Stimulated activated CD8-positive, alpha-beta memory T cell treated with anti-CD3 and anti-CD28 coated beads, Interleukin-7, amount 100 ng/mL, for 24 hours (primary cell): ENCODE results near the gene DBN1.

ENCODE experiments used
- DNase-seq: peaks from one replicate; pipeline ENCODE4 v3.0.0-alpha.2; 2020; ENCODE audit warnings: low read depth

DBN1 gene

DNA sequence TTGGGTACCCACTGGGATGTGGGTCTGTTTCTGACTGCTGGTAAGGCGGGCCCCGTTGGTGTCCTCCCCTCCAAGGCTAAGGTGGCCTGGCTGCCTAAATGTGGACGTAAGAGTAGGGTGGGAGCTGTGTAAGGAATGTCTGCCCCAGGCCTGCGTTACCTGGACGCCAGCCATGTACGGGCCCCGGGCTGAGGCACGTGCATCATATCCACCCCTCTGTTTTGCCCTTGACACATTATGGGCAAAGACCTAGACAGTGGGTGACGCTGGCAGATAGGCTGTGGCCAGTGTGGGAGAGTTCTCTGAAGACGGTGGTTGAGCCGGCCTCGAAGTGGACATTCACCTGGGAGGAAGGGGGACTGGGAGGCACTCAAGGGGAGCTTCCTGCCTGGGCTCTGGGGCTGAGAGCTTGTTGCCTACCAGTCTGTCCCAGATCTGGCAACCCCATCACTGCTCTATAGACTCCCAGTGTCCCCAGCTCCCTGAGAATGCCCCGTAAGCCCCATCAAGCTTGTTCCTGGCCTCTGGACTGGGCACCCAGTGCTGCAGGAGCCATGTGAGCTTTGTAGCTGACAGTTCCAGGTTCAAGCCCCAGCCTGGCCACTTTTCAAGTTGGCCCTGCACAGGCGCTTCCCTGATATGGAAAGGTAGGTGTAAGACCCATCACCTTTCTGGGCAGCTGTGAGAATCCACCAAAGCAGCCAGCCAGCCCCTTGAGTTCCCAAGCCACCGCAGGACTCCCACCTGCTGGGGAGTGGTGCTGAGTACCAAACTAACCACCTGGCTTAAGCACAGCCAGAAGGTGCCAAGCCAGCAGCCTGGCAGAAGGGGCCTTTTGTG, 30.1 kb downstream of the DBN1 start:
- DNase-seq, result no peak

DNA sequence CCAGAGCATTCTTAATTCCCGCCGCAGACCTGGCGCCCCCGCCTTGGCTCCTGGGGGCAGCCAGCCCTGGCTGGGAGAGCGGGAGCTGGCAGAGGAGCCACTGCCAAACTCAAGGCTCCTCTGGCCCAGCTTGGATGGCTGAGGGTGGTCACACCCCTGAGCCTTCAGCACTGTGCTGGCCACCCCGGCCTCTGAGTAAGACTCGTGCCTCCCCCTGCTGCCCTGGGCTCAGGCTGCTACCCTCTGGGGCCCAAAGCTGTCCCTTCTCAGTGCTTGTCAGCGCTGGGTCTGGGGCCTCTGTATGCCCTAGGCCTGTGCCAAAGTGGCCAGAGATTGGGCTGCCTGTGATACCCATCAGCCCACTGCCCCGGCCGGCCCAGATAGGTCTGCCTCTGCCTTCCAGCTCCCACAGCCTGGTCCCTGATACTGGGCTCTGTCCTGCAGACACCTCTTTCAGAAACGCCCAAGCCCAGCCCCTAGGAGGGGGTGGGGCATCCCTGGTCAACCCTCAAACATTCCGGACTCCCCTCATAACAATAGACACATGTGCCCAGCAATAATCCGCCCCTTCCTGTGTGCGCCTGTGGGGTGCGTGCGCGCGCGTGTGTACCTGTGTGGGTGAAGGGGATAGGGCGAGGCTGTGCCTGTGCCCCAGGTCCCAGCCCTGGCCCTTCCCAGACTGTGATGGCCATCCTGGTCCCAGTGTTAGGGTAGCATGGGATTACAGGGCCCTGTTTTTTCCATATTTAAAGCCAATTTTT, 31.2 kb downstream of the DBN1 start:
- no peak for DNase-seq

DNA sequence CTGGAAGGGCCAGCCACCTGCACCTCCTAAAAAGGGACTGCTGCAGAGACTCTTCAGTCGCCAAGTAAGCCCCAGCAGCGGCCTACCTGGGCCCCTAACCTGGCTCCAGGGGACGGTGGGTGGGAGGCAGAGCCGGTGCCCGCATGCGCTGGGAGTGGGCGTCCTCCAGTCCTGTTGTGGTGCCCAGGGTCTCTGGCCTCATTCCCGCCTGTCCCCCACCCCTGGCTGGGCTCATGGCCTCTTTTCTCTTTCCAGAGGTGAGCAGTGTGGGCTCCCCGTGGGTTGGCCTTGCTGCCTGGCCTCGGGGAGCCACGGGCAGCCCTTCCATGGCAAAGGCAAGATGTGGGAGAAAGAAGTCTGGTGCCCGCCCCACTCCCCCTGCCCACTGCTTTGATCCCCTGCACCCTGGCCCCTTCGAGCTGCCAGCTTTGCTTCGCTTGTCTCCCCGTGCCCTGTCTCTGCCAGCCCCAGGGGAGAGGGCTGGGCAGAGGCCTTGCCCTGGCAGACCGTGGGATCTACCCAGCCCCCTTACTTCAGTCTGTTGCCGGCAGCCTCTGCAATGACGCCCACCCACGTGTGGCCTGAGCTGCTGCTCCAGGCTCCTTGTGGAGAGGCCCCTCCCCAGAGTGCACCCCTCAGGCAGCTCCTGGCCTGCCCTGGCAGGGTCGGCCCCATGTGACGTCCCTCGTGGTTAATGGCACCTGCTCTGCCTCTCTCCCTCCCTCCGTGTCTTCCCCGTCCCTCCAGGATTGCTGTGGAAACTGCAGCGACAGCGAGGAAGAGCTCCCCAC, 32.2 kb downstream of the DBN1 start:
- DNase-seq, result no peak

DNA sequence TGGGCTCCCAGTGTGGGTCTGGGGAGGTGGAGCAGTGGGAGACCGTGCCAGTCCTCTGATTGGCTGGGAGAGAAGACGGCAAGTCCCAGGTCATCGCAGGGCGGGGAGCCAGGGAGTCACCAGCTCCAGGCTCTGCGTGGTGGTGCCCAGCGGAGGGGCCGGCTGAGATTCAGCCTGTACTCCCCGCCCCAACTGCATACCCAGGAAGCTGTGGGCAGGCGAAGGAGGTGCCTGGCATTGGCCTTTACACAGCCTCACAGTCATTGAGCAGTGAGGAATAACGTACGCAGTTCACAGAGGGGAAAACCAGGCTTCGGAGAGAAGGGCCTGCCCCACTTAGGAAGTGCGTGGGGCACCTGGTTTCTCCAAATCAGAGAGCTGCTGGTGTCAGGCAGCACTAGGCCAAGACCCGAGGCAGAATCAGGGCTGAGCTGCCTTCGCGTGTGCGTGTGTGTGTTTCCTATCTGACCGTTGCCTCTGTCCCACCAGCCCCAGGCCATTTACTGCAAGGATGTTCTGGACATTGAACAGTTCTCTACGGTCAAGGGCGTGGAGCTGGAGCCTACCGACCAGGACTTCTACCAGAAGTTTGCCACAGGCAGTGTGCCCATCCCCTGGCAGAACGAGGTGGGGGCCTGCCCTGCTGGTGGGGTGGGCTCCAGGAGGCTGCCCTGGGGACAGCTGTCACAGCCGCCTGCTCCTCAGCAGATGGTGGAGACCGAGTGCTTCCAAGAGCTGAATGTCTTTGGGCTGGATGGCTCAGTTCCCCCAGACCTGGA, 33.0 kb downstream of the DBN1 start:
- no peak for DNase-seq

DNA sequence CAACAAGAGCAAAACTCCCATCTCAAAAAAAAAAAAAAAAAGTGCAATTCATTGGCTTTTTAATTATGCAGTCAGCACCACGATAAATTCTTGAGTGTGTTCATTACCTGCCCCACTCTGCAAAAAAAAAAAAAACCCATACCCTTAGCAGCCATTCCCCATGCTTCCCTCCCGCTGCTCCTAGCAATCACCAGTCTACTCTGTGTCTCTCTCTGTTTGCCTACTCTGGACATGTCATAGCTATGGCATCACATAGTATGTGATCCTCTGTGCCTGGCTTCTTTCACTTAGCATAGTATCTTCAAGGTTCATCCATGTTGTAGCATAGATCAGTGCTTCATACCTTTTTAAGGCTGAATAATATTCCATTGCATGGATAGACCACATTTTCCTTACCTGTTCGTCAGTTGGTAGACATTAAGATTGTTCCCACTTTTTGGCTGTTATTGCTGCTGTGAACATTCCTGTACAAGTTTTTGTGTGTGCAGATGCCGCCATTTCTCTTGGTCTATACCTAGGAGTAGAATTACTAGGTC, 33.8 kb downstream of the DBN1 start:
- no peak for DNase-seq

DNA sequence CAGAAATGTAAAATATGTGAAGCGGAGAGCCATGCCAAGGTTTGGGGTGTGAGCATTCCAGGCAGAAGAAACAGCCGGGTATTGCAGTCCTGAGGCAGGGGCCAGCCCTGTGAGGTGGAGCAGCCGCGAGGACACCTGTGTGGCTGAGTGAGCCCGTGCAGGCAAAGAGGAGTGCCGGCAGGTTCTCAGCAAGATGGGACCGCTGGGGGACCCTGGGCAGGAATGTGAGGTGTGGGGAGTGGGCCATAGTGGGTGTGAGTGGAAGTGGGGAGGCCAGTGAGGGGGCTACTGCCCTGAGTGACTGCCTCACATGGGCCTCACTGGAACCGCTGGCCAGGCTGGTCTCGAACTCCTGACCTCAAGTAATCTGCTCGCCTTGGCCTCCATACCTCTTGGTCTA, 35.0 kb downstream of the DBN1 start:
- no peak for DNase-seq

DNA sequence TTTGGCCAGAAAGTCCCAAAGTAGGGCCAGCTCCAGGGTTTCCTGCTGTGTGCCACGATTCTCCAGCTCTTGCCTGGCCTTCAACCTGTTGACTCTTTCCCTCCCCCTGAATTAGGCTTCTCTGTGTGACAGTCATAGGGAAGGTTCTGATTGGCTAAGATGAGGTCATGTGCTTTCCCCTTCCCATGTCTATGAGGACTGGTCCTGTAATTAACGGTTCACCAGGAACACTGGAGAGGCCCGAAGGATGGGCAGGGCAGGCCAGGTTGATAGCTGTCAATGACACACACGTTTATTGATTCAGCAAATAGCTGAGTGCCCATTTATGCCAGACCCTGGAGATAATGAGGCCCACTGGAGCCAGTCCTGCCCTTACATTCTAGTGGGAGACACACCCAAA, 35.8 kb downstream of the DBN1 start:
- DNase-seq, result no peak

DNA sequence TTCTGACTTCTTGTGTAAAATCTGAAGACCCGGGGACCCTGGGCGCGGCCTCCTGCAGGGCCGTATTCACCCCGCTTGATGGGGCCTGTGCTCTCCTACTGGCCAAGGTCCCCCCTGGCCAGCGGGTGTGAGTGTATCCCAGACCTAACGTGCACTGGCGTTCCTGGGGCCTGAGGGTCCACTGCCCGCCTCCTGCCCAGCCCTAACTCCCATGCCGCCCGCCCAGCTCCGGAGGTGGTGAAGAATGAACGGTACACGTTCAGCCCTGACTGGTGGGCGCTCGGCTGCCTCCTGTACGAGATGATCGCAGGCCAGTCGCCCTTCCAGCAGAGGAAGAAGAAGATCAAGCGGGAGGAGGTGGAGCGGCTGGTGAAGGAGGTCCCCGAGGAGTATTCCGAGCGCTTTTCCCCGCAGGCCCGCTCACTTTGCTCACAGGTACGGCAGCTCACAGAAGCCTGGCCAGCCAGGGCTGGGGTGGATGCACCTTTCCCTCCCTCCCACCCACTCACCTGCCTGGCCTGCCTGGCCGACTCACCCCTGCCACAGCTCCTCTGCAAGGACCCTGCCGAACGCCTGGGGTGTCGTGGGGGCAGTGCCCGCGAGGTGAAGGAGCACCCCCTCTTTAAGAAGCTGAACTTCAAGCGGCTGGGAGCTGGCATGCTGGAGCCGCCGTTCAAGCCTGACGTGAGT, 37.4 kb downstream of the DBN1 start:
- DNase-seq, result no peak

DNA sequence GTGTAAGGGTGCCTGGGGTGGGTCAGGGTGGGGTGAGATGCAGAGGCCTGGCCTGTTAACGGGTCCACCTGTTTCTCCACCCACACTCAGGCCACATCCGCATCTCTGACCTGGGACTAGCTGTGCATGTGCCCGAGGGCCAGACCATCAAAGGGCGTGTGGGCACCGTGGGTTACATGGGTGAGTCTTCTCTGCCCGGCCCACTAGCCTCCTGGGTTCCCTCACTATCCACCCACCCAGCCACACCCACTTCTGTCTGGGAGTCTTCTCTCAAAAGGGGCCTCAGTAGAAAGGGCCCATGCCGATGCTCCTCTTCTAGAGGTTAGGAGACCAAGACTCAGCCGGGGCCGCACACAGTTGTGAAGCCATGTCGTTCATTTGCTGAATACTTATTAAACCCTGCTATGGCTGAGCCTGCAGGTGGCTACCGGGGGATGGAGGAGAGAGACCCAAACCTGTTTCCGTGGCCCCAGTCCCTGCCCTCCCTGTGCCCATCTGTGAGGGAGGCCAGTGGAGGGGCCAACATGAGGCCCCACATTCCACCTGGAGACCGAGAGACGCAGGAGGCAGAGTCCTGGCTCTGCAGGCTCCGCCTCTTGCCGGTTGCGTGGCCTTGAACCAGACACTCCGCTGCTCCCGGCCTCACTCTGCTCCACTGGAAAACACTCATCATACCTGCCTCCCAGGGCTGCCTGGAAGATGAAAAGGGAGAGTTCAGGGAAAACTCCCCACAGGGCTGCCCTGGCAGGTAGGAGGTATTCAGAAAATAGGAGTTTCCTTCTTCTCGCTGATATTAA, 38.3 kb downstream of the DBN1 start:
- no peak for DNase-seq

DNA sequence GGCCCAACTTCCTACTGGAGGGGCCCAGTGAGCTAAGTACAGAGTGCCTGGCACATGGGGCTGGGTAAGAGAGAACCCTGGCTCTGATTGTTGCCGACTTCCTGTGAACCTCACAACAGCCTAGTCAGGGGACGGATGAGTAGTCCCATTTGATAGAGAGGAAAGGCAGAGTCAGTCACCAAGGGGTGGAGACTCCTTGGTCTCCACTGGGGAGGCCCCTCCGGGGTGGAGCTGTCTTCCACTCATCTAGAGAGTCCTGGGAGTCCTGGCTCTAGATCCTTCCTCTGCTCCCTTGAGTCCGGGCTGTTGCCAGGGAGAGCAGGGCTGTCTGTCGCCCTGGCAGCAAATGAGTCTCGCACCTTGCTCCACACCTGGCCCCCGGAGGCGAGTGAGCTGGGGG, 39.0 kb downstream of the DBN1 start:
- DNase-seq, result no peak

DNA sequence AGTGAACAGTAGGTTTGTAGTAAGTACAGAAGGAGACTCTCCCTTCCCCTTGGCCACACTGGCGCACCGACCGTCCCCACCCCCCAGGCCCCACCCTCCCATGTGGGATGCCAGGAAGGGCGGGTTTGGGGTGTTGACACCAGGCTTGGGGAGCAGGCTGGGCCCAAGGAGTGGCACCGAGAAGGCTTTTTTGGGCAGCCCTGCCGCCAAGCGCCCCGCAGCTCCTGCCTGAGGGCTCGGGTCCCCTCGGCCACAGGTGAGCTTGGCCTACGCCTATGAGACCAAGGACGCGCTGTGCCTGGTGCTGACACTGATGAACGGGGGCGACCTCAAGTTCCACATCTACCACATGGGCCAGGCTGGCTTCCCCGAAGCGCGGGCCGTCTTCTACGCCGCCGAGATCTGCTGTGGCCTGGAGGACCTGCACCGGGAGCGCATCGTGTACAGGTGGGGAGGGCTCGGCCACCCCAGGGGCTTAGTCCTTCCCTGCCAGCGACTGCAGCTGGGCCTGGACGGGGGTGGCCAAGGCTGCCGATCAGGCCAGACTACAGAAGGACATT, 39.7 kb downstream of the DBN1 start:
- no peak for DNase-seq

DNA sequence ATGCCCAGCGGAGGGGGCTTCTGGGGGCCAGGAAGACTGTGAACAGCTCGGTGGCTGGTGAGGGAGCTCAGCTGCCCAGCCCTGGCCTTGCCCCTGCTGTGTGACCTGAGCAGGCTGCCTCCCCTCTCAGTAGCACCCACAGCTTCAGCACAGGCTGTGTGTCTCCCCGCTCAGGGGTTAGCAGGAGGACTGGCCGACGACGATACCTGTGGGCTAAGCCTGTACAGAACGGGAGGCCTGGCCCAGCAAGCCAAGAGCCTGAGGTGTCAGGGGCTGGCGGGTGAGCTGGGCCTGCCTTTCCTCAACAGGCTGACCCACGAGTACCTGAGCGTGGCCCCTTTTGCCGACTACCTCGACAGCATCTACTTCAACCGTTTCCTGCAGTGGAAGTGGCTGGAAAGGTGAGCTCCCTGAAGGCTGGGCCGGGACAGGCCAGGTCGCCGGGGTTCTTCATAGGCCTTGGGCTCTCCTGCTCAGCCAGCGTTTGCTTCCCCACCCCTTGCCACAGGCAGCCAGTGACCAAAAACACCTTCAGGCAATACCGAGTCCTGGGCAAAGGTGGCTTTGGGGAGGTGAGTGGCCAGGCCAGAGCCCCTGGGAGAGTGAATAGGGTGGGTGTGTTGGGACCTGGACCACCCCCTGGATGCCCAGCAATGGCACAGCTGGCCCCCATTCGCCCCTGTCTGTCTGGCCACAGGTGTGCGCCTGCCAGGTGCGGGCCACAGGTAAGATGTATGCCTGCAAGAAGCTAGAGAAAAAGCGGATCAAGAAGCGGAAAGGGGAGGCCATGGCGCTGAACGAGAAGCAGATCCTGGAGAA, 40.4 kb downstream of the DBN1 start:
- DNase-seq, result no peak

DNA sequence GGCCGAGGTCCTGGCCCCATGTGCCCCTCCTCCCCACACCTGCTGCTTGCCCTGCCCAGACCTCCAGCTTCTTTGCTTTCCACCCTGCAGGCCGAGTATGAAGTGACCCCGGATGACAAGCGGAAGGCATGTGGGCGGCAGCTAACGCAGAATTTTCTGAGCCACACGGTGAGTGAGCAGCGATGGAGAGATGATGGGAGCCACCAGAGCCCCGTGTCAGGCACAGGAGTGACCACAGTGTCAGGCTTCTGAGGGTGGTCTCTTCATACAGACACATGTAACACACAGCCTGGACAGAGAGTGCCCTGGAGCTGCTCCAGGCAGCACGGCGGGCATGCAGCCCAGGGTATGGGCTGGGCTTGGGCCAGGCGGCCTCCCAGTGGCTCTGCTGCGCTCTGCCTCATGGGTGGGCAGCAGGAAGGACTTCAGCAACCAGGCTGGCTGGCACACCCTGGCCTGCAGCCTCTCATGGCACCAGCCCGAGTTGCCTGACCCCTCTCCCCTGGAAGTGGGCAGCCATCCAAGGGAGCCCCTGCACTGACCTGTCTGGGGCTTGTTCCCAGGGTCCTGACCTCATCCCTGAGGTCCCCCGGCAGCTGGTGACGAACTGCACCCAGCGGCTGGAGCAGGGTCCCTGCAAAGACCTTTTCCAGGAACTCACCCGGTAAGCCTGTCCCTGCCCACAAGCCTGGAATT, 41.1 kb downstream of the DBN1 start:
- no peak for DNase-seq

DNA sequence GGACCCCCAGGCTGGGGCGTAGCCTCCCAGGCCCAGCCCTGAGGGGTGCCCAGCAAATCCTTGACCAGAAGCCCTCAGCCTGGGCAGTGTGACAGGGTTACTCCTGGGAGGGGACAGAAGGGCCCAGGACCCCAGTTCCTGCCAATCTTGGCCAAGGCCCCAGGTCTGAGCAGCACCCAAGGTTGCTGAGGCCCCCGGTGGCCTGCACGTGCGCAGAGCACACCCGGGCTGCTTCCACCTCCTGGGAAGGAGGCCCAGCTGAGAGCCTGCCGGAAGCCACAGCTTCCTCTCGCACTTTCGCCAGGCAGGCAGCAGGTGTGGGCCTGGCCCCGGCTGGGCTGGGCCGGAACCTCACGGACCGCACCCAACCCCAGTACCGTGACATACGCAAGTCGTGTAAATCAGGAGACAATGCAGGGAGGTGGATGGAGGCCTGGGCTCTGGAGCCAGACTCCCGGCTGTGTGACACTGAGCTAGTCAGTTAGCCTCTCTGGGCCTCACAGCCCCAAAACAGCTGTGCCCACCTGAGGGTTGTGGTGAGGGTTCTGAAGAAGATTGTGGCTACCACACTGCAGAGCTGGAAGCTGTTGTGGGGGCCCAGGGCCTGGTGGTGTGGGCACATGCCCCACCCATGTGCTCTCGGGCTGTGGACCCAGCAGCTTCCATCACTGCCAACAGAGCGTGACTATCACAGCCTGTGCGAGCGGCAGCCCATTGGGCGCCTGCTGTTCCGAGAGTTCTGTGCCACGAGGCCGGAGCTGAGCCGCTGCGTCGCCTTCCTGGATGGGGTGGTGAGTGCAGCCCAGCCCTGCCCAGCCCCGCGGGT, 41.9 kb downstream of the DBN1 start:
- DNase-seq, result peak; percentile 60

DNA sequence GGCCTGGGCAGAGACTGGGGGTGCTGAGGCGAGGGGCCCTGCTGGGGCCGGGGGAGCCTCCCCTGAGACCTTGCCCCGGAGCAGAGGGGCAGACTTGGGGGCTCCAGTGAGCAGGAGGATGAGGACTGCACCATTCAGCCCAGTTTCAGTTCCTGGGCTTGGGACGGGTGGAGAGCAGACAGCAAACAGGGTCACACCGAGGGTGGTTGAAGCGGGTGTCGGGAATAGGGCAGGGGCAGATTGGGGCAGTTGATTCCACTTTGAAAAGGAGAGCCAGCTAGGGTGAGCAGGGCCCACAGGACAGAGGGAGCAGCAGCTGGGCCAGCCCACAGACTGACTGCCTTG, 42.5 kb downstream of the DBN1 start:
- DNase-seq, result no peak

DNA sequence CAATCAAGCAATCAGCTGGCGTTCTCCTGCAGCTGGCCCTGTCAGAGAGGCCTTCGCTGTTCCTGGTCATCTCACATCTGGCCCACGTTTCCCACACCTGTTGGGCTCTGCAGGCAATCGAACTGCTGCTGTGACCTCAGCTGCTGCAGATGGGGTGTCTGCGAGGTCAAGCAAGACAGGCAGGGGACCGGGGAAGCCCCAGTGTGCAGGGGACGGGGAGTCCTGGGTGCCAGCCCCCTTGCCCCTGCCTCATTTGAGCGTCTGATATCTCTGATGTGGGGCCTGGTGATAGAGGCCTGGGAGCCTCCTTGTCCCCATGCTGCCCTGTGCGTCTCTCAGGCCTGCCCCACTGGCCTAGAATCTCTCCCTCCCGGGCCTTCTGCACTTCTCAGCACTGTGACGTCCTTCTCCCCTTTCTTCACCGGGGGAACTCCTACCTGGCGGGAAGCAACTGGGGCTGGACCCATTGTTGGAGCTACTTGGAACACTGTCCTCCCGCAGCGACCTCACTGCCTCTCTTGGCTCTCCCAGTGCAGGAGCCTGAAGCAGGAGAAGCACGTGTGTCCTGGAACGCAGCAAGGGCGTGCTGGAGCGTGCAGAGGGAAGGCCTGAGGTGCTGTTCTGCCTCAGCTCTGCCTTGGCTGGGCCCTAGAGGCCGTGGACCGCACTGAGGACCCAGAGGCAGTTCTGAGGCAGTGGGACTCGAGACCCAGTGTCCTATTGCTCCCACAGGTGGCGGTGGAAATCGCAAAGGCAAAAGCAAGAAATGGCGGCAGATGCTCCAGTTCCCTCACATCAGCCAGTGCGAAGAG, 43.1 kb downstream of the DBN1 start:
- no peak for DNase-seq
